HuH-7.5 (cell line): ENCODE measurements around the gene NSMF.

ENCODE experiments used
- DNase-seq: peaks from one replicate; pipeline ENCODE4 v3.0.0; 2011; ENCODE audit warnings: low spot score

NSMF gene, protein sequence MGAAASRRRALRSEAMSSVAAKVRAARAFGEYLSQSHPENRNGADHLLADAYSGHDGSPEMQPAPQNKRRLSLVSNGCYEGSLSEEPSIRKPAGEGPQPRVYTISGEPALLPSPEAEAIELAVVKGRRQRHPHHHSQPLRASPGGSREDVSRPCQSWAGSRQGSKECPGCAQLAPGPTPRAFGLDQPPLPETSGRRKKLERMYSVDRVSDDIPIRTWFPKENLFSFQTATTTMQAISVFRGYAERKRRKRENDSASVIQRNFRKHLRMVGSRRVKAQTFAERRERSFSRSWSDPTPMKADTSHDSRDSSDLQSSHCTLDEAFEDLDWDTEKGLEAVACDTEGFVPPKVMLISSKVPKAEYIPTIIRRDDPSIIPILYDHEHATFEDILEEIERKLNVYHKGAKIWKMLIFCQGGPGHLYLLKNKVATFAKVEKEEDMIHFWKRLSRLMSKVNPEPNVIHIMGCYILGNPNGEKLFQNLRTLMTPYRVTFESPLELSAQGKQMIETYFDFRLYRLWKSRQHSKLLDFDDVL

DNA sequence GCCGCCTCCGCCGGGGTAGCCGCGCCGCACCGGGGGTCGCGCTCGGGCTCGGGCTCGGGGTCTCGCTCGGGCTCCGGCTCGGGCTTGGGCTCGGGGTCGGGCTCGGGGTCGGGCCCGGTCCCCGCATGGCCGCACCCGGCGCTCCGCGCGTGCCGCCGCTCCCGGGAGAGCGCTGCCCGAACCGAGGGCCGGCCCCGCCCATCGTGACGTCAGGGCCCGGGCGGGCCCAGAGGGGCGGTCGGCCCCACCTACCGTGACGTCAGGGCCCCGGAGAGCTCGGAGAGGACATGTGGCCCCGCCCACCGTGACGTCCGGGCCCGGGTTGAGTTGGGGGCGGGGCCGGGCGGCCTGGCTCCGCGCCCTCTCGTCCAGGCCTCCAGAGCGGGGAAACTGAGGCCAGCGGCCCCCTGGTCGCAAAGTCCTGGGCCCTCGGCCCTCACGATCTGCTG, at the start of gene NSMF:
TSS of gene NSMF (minus strand) at position 183 of the 449 bp plus-strand sequence. CDS start 232 bp downstream, outside the sequence.
- DNase-seq: peak; percentile 100

DNA sequence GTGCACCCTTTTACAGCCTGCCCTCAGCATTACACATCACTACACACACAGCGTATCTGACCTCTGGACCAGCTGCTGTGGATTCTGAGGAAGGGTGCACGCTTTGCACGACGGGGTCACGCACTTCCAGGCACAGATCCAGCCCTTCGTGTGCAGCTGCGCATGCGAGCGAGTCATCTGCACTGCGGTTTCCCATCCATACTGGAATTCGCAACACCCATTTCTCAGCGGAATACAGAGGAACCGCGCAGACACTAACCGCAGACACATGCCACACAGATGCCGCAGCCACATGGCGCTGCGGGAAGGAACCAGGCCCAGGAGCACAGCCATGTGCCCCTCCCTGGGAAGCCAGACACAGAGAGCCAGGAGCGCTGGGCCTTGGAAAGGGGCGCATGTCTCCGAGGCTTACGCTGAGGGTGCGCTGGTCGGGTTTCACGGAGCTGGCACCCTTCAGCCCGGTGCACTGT, 47.6 kb upstream of the NSMF start:
- DNase-seq: no peak

DNA sequence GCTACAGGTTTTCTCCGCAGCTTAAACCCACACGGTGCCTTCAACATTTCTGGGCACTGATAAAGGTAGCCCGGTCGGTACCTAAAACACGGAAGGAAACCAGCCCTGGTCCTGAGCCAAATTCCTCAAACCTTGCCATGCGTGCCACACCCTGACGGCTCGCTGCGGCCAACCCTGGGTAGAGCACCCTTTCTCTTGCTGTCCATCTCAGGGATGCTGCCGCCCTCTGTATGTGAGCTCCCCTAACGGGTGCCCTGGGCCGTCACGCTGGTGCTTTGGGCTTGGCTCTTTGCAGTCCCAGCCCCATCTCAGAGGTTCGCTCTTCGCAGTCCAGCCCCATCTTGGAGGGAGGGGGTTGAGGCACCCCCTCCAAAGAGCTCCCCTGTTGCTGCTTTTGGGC, 47.1 kb upstream of the NSMF start:
- DNase-seq: no peak

DNA sequence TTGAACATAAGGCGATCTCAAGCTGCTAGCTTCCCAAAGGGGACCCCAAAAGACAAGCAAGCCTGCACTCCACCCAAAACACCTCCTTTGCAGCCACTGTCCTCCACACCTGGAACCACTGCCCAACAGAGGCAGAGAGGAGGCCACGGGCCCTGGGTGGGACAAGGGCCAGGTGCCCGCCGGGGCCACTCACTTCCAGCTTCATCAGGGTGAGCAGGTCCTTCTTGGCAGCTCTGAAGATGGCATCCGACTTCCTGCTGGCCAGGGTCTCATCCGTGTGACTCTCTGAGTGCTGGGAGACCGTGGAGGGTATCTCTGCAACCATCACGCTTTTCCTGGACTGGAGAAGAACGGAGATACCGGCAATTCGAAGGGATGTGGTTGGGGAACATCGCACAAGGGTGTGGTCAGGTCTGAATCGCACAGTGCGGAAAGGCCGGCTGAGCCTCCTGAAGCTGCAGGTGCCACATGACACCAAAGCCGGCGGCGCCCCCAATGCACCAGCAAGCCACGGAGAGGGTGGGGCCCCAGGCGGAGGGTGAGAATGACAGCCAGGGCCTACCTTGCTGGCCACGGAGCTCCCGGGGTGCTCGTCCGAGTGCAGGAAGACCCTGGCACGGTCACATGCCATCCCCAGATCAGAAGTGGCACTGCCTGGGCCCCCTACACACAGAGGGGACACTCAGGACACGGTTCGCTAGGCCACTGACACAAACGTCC, 46.4 kb upstream of the NSMF start:
- DNase-seq: no peak

DNA sequence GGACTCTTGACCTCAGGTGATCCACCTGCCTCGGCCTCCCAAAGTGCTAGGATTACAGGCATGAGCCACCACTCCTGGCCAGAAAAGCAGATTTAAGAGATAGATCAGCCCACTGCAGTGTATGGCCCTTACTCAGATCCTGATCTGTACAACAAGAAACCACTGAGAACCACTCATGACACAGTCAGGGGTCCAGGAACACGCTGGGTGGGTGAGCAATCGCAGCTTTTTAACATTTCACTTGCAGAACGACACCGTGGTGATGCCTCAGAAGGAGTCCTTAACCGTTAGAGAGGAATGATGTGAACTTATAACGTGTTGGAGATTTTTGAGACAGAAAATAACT, 45.3 kb upstream of the NSMF start:
- no peak for DNase-seq

DNA sequence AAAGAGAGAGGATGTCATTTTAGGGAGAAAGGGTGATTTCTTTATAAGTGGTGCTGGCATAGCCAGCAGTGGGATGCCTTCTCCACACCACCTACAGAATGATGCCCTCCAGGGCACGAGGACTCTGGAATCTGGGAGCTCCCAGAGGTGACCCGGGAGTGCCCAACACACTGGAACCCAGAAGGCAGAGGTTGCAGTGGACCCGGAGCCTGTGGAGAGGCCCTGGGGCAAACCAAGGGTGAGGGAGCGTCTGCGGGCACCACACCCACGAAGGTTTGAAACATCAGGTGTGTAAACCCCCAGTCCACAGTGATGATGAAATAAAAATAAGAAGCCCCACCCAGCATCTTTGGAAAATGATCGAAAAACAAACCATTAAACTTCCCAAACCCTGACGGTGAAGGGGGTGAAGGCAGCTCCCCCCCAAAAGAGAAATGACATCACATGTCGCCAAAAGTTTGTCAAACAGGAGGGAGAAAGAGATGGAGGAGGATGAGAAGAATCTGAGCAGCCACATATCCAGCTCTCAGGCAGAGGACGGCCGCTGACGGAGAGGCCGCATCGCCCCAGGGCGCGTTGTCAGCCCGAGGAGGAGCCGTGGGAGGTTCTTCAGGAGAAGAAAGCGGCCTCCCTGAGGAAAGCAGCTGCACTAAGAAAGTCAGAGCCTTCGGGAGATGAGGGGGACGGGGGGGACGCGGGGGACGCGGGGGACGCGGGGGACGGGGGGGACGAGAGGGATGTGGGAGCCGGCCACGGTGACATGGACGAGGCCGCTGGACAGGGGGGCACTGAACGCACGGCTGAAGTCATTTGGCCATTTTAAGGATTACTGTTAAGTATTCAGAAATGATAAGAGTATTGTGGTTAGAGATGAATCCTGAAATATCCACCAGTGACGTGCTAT, 43.1 kb upstream of the NSMF start:
- peak; percentile 73 for DNase-seq

DNA sequence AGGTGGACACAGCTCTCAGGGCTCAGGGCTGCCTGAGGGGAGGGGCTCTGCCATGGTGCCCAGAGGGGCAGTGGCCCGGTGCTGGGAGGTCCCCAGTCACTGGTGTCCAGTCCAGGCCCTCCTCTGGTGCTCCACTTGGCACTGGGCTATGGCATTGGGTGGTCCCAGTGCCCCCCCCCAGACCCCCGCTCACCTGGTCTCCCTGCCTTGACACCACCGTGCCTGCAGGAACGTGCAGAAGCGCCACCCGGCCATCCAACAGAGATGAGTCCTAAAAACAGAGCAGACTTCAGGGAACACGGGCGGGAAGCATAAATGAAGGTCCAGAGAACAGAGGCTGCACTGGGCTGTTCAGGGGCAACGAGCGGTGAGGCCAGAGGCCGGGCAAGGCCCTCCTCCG, 42.3 kb upstream of the NSMF start:
- no peak for DNase-seq

DNA sequence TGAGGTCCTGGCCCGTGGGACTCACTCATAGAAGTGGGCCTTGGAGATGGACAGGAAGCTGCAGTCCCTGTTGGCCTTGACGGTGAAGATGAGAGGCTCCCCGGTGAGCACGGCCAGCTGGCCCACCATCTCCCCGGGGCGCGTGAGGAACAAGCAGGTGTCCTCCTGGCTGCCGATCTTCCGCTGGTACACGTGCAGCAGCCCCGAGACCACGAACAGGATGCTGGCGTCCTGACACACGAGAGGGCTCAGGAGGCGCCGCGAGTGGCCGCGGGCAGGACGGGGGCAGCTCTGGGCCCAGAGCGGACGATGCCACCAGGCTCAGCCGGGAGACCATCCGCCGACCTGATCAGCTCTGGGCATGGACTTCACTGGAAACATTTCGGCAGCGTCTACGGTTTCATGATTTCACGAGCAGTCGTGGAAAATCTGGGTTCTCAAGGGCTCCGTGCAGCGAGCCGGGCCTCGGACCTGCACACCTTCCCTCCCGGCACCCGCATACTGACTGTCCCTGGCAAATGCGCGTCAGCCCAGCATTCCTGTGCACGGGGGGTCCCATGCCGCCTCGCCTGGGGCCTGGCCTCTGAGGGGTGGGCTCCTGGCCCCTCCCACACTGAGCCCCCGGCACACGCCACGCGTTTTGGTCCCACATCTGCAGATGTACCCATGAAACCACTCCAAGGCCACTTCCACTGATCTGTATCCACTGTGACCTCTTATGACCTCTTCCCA, 41.7 kb upstream of the NSMF start:
- no peak for DNase-seq

DNA sequence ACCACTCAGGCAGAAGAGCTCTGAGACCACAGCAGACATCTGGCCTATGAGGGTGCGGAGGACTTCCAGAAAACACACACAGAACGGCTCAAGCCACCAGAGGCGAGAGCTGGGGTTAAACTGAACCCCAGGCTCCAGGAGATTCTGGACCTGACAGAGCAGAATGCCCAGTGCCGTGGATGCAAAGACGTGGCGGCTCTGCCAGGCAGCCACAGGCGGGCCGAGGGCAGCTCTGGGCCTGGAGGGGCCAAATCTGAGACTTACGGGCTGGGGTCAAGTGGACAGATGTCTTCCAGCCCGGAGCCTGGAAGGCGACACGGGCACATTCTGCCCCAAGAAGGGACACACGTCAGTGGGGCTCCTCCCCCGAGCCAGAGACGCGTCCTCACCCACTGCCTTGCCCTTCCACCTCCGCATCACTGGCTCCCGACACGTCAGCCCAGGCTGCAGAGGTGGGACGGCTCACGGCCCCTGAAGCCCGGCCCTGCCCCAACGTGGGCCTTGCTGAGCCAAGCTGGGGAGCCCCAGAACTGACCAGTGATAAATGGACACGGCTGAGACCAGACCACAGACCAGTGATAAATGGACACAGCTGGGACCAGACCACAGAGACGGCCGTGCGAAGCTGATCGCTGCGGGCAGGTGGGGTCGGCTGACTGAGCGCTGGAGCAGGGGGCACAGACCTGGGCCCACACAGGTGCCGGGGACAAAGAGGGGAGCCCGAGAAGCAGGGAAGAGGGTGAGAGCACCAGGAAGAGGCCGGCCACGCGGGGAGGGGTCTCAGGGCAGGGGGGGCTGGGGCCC, 40.9 kb upstream of the NSMF start:
- no peak for DNase-seq

DNA sequence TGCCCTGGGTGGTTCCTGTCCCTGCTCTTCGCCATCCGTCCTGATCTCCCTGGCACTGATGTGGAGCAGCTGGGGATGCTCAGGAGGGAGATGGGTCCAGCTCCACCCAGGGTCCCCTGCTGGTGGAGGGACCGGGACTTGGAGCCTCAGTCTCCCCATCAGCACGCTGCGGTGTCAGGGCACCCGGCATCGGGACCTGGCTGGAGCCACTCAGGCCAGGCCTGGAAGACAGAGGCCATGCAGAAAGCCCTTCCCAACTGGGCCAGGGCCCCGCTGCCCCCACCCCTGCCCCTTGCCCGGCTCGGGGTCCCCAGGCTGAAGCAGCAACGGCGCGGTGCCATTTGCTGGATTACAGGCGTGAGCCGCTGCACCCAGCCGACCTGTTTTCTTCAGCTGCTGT, 40.3 kb upstream of the NSMF start:
- DNase-seq: no peak

DNA sequence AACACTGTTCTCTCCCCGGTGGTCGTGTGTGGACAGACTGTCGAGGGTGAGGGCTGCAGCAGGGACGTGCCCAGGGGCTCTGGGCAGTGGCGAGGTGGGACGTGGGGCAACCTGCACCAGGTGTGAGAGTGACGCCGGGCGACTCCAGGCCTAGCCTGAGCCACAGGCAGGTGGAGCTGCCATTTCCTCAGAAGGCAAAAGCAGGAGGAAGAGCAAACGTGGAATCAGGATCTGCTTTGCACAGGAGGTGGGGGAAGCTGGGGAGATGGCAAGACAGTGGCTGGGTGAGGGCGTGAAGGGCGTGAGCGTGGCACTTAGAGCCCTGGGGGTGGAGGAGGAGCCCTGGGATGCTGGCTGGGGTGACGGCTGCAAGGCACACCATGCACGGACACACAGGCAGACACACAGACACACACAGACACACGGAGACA, 39.6 kb upstream of the NSMF start:
- no peak for DNase-seq

DNA sequence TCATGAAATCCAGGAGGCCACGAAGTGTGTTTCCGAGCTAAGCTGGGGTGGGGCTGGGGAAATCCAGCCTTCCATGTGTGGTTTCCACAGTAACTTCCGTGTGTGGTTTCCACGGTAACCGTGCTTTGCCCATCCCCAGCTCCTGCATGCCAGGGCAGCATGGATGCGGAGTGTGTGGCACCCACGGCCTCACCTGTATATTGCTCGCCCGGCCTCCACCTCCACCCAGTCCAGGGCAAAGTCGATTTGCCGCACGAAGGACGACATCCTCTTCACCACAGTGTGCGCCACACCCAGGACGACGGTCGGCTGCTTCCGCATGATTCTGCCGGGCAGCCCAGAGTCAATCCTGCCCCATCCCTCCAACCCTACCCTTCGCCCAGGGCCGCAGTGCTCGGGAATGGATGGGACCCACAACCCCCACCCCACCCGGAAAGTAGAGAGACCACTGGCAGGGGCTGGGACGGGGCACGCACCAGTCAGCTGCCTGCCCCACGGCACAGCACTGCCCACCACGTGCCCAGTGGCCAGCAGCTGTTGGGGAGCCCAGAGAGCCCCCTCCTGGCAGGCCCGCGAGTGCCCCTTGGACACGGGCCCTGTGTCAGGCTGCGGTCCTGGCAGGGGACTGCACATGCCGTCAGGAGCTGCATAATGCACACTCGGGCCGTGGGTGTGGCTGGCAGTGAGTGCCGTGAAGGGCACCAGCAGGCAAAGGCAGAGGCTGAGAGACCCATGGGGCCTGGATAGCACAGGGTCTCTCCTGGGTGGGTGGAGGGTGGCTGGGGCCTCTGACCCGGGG, 39.0 kb upstream of the NSMF start:
- DNase-seq: no peak

DNA sequence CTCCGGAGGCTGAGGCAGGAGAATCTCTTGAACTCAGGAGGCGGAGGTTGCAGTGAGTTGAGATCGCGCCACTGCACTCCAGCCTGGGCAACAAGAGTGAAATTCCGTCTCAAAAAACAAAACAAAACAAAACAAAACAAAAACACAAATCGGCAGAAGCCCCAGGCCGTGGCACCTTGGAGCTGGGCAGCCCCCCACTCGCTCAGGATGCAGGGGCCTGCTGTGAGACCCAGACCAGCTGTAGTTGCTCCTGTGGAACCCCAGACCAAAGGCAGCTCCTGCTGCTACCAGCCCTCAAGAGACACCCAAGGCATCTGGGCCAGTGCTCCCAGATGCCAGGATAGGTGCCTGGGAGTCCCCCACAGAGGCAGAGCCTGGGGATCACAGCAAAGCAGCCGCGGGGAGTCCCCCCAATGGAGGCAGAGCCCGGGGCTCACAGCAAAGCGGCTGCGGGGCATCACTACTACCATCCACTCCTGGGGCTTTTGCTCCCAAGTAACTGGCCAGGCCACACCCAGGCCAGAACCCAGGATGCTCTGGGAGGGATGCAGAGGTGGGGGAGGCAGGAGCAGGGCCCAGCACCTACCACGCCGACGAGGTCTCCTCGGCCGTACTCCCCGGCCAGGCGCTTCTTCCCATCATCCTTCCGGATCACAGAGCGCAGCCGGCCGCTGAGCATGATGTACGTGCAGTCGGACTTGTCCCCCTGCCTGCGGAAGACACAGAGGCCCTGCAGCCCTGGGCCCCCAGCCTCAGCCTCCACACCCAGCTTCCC, 37.7 kb upstream of the NSMF start:
- DNase-seq: no peak

DNA sequence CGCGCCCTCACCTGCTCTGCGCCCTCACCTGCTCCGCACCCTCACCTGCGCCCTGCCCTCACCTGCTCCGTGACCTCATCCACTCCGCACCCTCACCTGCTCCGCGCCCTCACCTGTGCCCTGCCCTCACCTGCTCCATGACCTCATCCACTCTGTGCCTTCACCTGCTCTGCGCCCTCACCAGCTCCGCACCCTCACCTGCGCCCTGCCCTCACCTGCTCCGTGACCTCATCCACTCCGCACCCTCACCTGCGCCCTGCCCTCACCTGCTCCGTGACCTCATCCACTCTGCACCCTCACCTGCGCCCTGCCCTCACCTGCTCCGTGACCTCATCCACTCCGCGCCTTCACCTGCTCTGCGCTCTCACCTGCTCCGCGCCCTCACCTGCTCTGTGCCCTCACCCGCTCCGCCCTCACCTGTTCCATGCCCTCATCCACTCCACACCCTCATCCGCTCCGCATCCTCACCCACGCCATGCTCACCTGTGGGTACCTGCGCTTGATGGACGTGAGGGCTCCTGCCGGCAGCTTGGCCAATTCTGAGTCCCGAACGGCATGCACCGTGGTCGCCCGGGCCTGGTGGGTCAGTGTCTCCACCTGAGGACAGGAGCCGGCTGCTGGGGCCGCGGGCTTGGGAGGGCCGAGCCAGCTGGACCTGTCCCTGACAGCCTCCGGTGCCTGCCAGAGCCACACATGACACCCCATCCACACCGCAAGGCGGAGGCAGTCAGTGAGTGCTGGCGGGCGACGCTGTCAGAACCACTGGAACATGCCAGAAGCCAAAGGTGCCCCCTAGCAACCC, 35.6 kb upstream of the NSMF start:
- no peak for DNase-seq

DNA sequence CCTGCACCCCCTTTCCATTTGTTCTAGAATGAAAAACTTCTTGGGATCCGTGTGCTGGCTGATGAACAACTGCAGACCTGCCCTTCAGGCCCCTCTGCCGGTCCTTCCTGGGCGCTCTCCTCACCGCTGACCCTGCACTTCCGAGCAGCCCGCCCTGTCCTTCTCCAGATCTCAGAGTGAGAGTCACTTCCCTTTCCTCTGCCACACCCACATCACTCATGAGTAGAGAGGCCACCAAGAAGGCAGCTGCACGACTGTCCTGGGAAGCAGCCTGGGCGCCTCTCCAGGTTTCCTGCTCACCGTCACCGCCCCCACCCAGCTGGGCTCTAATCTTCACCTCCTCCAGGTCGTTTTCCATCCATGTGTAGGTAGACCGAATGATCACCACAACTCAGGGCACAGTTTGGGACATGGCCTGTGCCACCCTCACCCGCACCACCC, 35.0 kb upstream of the NSMF start:
- DNase-seq: no peak

DNA sequence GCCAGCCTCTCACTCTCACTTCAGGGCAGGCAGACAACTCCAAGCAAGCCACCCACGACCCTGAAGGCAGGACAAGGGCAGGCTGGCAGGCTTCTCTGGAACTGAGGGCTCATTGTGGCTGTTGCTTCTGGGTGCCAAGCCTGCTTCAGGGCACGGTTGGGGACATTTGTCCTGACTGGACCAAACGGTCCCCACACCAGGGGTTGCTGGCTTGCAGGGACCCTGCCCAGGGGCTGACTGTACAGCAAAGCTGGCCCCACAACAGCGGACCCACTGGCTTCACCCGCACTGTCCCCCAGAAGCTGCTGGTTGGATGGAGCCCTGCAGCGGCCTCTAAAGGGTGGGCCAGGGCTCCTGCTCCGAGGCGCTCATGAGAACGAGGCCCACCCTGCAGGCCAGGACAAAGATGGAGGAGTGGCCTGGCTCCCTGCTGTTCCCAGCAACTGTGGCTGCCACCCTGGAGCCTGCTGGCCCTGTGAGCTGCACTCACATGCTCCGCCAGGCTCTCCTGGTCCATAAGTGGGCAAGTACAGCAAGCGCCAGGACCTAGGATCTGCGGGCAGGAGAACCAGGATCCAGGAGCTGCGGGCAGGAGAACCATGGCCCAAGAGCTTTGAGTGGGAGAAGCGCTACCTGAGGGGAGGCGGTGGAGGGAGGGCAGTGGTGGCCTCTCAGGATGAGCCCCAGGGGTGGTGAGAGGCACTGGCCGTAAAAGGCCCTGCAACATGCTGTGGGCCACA, 34.4 kb upstream of the NSMF start:
- no peak for DNase-seq
